IPS-18a (cell line): ENCODE measurements around the gene HPN.

ENCODE experiments used
- H3K27ac ChIP-seq: one replicate; pipeline ENCODE4 v1.5.1; 2013; ENCODE audit warnings: low read length
- H3K27me3 ChIP-seq: one replicate; pipeline ENCODE4 v1.6.1; 2013; ENCODE audit warnings: mild to moderate bottlenecking, low read length; ENCODE audit not compliant: control insufficient read depth, insufficient read depth
- H3K36me3 ChIP-seq: one replicate; pipeline ENCODE4 v1.6.1; 2013; ENCODE audit warnings: low read depth, low read length; ENCODE audit not compliant: control insufficient read depth
- H3K4me1 ChIP-seq: one replicate; pipeline ENCODE4 v1.6.1; 2013; ENCODE audit warnings: low read depth, low read length; ENCODE audit not compliant: control insufficient read depth
- H3K4me3 ChIP-seq: one replicate; pipeline ENCODE4 v1.5.1; 2013; ENCODE audit warnings: low read length
- H3K9ac ChIP-seq: one replicate; pipeline ENCODE4 v1.6.1; 2013; ENCODE audit warnings: mild to moderate bottlenecking, low read length, moderate library complexity
- H3K9me3 ChIP-seq: one replicate; pipeline ENCODE4 v1.6.1; 2013; ENCODE audit warnings: low read depth, low read length; ENCODE audit not compliant: control insufficient read depth

The HPN gene

DNA sequence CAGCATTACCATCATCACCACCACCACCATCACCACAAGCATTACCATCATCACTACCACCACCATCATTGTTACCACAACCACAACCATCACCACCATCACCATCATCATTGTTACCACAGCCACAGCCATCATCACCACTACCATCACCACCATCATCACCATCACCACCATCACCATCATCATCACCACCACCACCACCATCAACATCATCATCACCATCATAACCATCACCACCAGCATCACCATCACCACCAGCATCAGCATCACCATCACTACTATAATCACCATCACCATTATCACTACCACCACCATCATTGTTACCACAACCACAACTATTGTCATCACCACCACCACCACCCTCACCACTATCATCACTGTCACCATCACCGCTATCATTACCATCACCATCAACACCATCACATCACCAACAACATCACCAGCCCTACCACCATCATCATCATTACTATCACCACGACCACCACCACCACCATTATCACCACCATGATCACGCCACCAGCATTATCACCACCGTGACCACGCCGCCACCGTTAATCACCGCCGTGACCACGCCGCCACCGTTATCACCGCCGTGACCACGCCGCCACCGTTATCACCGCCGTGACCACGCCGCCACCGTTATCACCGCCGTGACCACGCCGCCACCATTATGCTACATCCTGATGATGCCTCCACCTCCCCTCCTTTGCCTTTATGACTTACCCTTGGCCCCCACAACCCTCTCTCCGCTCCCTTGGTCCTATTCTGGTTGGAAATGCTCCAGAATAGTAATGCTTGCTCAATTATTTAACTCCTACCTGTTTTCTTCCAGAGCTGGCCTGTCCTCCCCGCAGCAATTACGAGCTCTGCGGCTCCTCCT, 64.1 kb downstream of the HPN start:
- Histone ChIP-seq H3K9me3 (no peaks in the 10 kb centered on the region), H3K36me3 (no peaks in the 10 kb centered on the region), H3K4me1 (no peaks in the 10 kb centered on the region), H3K27me3 (no peaks in the 10 kb centered on the region), H3K4me3 (no peak overlapping the region), H3K27ac (no peak overlapping the region), H3K9ac (no peak overlapping the region)

DNA sequence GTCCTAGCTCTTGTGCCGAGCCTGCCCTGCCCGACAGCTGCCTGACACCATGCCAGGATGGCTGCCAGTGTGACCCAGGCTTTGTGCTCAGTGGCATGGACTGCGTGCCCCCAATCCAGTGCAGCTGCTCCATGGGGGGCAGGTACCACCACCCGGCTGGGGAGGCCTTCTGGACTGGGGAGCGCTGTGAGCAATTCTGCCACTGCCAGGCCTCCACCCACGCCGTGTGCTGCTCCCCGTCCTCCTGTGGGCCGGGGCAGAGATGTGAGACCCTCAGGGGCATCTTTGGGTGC, 64.7 kb downstream of the HPN start:
- no peaks in the 10 kb centered on the region for H3K27me3 ChIP-seq

GRCh38 chr19:35106898-35107541, 65.5 kb downstream of the HPN start:
- Histone ChIP-seq H3K9me3 (no peaks in the 10 kb centered on the region), H3K27me3 (no peaks in the 10 kb centered on the region), H3K4me3 (no peak overlapping the region), H3K4me1 (no peaks in the 10 kb centered on the region), H3K27ac (no peak overlapping the region), H3K9ac (no peak overlapping the region), H3K36me3 (no peaks in the 10 kb centered on the region)

More for the DNA sequence above, 64.7 kb downstream of the HPN start:
- no peaks in the 10 kb centered on the region for H3K4me1 ChIP-seq
- no peaks in the 10 kb centered on the region for H3K36me3 ChIP-seq
- no peak overlapping the region for H3K4me3 ChIP-seq
- H3K9ac ChIP-seq = no peak overlapping the region
- H3K27ac ChIP-seq = no peak overlapping the region
- H3K9me3 ChIP-seq = no peaks in the 10 kb centered on the region

- Histone ChIP-seq H3K4me3 (no peak overlapping the region), H3K9ac (no peak overlapping the region), H3K36me3 (no peaks in the 10 kb centered on the region), H3K27ac (no peak overlapping the region), H3K4me1 (no peaks in the 10 kb centered on the region), H3K27me3 (no peaks in the 10 kb centered on the region), H3K9me3 (no peaks in the 10 kb centered on the region)
Observed at GRCh38 chr19:35107545-35107944, 66.0 kb downstream of the HPN start.

GRCh38 chr19:35108730-35109129, 67.2 kb downstream of the HPN start:
- Histone ChIP-seq H3K9me3 (no peaks in the 10 kb centered on the region), H3K27ac (no peak overlapping the region), H3K9ac (no peak overlapping the region), H3K4me1 (no peaks in the 10 kb centered on the region), H3K36me3 (no peaks in the 10 kb centered on the region), H3K4me3 (no peak overlapping the region), H3K27me3 (no peaks in the 10 kb centered on the region)

GRCh38 chr19:35109395-35110112, 68.0 kb downstream of the HPN start:
- H3K9me3 ChIP-seq = no peaks in the 10 kb centered on the region
- H3K27me3 ChIP-seq = no peaks in the 10 kb centered on the region
- peaks cover 4% of the 10 kb centered on the region for H3K4me1 ChIP-seq
- no peak overlapping the region for H3K27ac ChIP-seq
- no peaks in the 10 kb centered on the region for H3K36me3 ChIP-seq
- H3K9ac ChIP-seq = no peak overlapping the region
- no peak overlapping the region for H3K4me3 ChIP-seq

- H3K36me3 ChIP-seq = no peaks in the 10 kb centered on the region
- peaks cover 9% of the 10 kb centered on the region for H3K4me1 ChIP-seq
- H3K27me3 ChIP-seq = no peaks in the 10 kb centered on the region
- H3K27ac ChIP-seq = no peak overlapping the region
- no peak overlapping the region for H3K4me3 ChIP-seq
- H3K9ac ChIP-seq = no peak overlapping the region
- H3K9me3 ChIP-seq = no peaks in the 10 kb centered on the region
Observed at GRCh38 chr19:35110974-35111373, 69.5 kb downstream of the HPN start.

- Histone ChIP-seq H3K9me3 (no peaks in the 10 kb centered on the region), H3K36me3 (no peaks in the 10 kb centered on the region), H3K27ac (no peak overlapping the region), H3K27me3 (no peaks in the 10 kb centered on the region), H3K9ac (no peak overlapping the region), H3K4me1 (peaks cover 9% of the 10 kb centered on the region), H3K4me3 (no peak overlapping the region)
Observed at GRCh38 chr19:35112995-35113688, 71.6 kb downstream of the HPN start.

DNA sequence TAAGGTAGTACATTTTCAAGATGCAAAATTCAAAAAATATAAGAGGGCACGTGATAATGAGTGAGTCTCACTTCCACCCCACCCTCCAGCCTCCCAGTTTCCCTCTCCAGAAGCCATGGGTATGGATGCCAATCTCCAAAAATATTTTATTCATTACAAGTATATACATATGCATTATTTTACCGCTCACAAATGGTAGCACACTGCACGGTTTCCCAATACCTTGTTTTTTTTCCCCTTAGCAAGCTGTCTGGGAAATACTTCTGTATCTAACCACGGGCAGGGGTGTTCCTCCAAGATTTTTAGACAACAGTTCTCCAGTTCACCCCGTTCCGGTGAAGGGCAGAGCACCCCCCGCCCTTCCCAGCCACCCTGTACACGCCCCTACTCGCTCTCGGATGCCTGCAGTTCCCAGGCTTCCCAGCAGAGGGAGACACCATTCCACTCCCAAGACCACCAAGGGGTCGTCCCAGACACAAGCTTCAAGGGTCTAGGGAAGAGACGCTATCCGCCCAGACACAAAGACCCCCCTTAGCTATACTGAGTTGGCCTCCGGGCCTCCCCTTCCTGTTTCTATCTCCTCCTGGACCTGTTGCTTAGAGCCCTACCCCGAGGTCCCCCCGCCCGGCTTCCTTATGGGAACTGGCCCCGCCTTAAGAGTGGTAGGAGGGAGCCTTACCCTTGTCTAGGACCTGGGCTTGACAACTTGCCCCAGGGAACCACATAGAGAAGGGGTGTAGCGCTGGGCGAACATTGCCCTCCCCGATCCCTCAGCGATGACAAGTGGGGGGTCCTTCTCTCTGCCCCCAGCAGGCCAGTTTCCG, 73.0 kb downstream of the HPN start:
- Histone ChIP-seq H3K4me1 (peaks cover 9% of the 10 kb centered on the region), H3K27ac (no peak overlapping the region), H3K9ac (no peak overlapping the region), H3K4me3 (peak overlapping the region; percentile 54), H3K36me3 (no peaks in the 10 kb centered on the region), H3K9me3 (no peaks in the 10 kb centered on the region), H3K27me3 (no peaks in the 10 kb centered on the region)

DNA sequence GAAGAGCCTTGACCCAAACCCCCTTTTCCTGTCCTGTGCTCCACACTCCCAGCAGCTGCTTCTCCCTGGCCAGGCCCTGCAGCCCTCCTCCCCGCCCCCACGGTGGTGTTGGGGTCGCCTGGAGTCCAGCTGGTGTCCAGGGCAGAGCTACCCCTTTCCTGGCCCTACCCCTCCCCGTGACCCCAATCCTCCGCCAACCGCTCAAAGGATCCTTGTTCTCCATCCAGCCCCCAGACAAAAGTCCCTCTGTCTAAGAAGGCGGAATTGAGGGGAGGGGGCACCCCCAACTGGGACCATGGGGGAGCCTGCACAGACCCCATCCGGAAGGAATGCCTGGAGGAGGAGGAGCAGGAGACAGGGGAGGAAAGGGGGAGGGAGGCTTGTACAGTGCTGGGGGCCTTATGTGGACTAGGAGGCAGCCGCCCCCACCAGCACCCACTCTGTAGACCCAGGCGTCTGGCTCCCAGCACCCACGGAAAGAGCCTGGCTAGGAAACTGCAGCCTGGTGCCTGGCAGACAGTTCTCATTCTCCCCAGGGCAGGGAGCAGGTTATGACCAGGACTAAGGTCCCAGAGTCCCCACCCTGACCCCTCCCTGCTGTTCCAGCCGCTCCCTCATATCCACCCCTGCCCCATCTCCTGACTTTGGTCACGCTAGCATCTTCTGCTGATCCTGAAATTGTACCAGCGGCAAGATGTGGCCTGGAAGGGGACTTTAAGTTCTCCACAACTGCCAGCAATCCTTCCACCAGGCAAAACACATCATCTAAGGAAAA, 73.8 kb downstream of the HPN start, which contains the start of gene FXYD3:
Gene FXYD3 (plus strand): TSS at position 647 of the 775 bp plus-strand sequence. CDS start 3,554 bp downstream, outside the sequence.
- no peaks in the 10 kb centered on the region for H3K9me3 ChIP-seq
- no peak within 1 kb of the TSS for H3K9ac ChIP-seq
- H3K4me1 ChIP-seq = peaks cover 9% of the 10 kb centered on the region
- peak within 1 kb of the TSS; percentile 54 for H3K4me3 ChIP-seq
- H3K36me3 ChIP-seq = no peaks in the 10 kb centered on the region
- H3K27ac ChIP-seq = no peak within 1 kb of the TSS
- H3K27me3 ChIP-seq = no peaks in the 10 kb centered on the region
